Measurements from ENCODE around the gene PLCD1.

GRCh38 chr3:38000965-38001455, 28.4 kb downstream of the PLCD1 start:
- TF ChIP-seq, protein P1, sequence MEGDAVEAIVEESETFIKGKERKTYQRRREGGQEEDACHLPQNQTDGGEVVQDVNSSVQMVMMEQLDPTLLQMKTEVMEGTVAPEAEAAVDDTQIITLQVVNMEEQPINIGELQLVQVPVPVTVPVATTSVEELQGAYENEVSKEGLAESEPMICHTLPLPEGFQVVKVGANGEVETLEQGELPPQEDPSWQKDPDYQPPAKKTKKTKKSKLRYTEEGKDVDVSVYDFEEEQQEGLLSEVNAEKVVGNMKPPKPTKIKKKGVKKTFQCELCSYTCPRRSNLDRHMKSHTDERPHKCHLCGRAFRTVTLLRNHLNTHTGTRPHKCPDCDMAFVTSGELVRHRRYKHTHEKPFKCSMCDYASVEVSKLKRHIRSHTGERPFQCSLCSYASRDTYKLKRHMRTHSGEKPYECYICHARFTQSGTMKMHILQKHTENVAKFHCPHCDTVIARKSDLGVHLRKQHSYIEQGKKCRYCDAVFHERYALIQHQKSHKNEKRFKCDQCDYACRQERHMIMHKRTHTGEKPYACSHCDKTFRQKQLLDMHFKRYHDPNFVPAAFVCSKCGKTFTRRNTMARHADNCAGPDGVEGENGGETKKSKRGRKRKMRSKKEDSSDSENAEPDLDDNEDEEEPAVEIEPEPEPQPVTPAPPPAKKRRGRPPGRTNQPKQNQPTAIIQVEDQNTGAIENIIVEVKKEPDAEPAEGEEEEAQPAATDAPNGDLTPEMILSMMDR (IDR thresholded peaks at IDR 0.05), result no peak
- no peak for TF ChIP-seq POLR2AphosphoS5 (IDR thresholded peaks at IDR 0.05)
- TF ChIP-seq POLR2A (IDR thresholded peaks at IDR 0.05), result no peak

Data from gastroesophageal sphincter (tissue), 3 donors.